ENCODE data around the gene EGF. TPM values are rescaled to one million over a fixed set of nuclear protein-coding genes. Genes with fewer than 3 reads are reported as not detected.

EGF gene
- total RNA-seq, 2 experiments from 2014 or later, result not detected

- CTCF ChIA-PET (ENCODE audit: unreplicated experiment), result no interaction called here
These were observed 32.4 kb downstream of the EGF start for GRCh38 chr4:109945056-109945455.

DNA sequence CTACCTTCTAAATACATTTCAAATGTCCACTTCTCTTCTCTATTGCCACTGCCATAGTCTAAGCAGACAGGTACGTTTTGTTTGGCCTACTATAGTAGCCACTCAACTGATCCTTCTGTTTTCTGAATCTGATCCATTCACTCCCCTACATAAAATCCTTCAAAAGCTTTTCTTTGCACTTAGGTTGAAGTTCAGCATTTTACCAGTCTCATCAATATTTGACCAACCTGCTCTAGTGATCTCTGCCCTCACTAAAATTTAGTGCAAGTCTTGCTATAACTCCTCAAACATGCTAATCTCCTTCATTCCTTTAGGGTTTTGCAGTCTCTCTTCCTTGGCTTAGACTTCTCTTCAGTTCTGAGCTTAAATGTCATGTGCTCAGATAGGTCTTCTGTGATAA is 33.4 kb downstream of the EGF start:
- H3K4me3 ChIP-seq (ENCODE audit: low read depth, low read length, poor library complexity, severe bottlenecking), result no peak overlapping the region
- H3K27ac ChIP-seq (ENCODE audit: low read depth, low read length, poor library complexity, severe bottlenecking), result no peak overlapping the region
- no peaks in the 10 kb centered on the region for H3K79me2 ChIP-seq (ENCODE audit: insufficient read depth, low read depth, low read length)
- intact Hi-C loops (cut with micrococcal nuclease; ENCODE audit: unreplicated experiment), result no loop called here
- no peak overlapping the region for H3K4me2 ChIP-seq (ENCODE audit: low read length)
- no peak for TF ChIP-seq EZH2phosphoT487 (IDR thresholded peaks at IDR 0.05; ENCODE audit: borderline replicate concordance, low read depth, low read length)
- H3K4me1 ChIP-seq (ENCODE audit: insufficient read depth, low read length, poor library complexity, severe bottlenecking), result no peaks in the 10 kb centered on the region
- no peaks in the 10 kb centered on the region for H4K20me1 ChIP-seq (ENCODE audit: insufficient read depth, low read length)
- no TSS peak for BruUV-seq (replicated peaks)
- no peaks in the 10 kb centered on the region for H3K9me2 ChIP-seq (ENCODE audit: insufficient read depth, low read length)
- H3K9me3 ChIP-seq (ENCODE audit: low read length), result no peaks in the 10 kb centered on the region
- no peak overlapping the region for H2AFZ ChIP-seq (ENCODE audit: low read length)
- no peak for DNase-seq (ENCODE audit: low spot score)
- POLR2A ChIA-PET, result interaction anchor here (0.6 kb wide), 1 partner anchor 17 kb away, joined by 3 read pairs; no protein-coding TSS in a partner anchor
- H3K36me3 ChIP-seq (ENCODE audit: insufficient read depth, low read length), result no peaks in the 10 kb centered on the region
- CTCF ChIA-PET (ENCODE audit: unreplicated experiment), result no interaction called here

More at GRCh38 chr4:109945056-109945455, 32.4 kb downstream of the EGF start:
- no peaks in the 10 kb centered on the region for H3K9me3 ChIP-seq (ENCODE audit: low read length)
- H3K4me2 ChIP-seq (ENCODE audit: low read length), result no peak overlapping the region
- no peak for TF ChIP-seq CTCF (conservative IDR thresholded peaks at IDR 0.05; ENCODE audit: low read length)
- no peak for TF ChIP-seq EZH2phosphoT487 (IDR thresholded peaks at IDR 0.05; ENCODE audit: borderline replicate concordance, low read depth, low read length)
- no peaks in the 10 kb centered on the region for H4K20me1 ChIP-seq (ENCODE audit: insufficient read depth, low read length)
- intact Hi-C loops (cut with micrococcal nuclease; ENCODE audit: unreplicated experiment), result no loop called here
- no peaks in the 10 kb centered on the region for H3K36me3 ChIP-seq (ENCODE audit: insufficient read depth, low read length)
- H2AFZ ChIP-seq (ENCODE audit: low read length), result no peak overlapping the region
- no TSS peak for BruUV-seq (replicated peaks)
- POLR2A ChIA-PET, result no interaction called here
- no peak overlapping the region for H3K4me3 ChIP-seq (ENCODE audit: low read depth, low read length, poor library complexity, severe bottlenecking)
- no peaks in the 10 kb centered on the region for H3K4me1 ChIP-seq (ENCODE audit: insufficient read depth, low read length, poor library complexity, severe bottlenecking)
- no peak for DNase-seq (ENCODE audit: low spot score)
- H3K9me2 ChIP-seq (ENCODE audit: insufficient read depth, low read length), result no peaks in the 10 kb centered on the region
- H3K27ac ChIP-seq (ENCODE audit: low read depth, low read length, poor library complexity, severe bottlenecking), result no peak overlapping the region
- H3K79me2 ChIP-seq (ENCODE audit: insufficient read depth, low read depth, low read length), result no peaks in the 10 kb centered on the region

GRCh38 chr4:109947457-109947856 is 34.8 kb downstream of the EGF start:
- POLR2A ChIA-PET, result interaction anchor here (1.5 kb wide), 1 partner anchor 25 kb away, joined by 4 read pairs; no protein-coding TSS in a partner anchor
- Histone ChIP-seq H2AFZ (ENCODE audit: low read length) (0 out of 2 replicates have a peak overlapping the region, but pooled peaks have one; percentile 29), H3K79me2 (ENCODE audit: insufficient read depth, low read depth, low read length) (no peaks in the 10 kb centered on the region), H3K9me2 (ENCODE audit: insufficient read depth, low read length) (no peaks in the 10 kb centered on the region), H3K36me3 (ENCODE audit: insufficient read depth, low read length) (no peaks in the 10 kb centered on the region), H3K27ac (ENCODE audit: low read depth, low read length, poor library complexity, severe bottlenecking) (no peak overlapping the region), H3K9me3 (ENCODE audit: low read length) (no peaks in the 10 kb centered on the region), H3K4me1 (ENCODE audit: insufficient read depth, low read length, poor library complexity, severe bottlenecking) (no peaks in the 10 kb centered on the region), H3K4me3 (ENCODE audit: low read depth, low read length, poor library complexity, severe bottlenecking) (no peak overlapping the region), H4K20me1 (ENCODE audit: insufficient read depth, low read length) (no peaks in the 10 kb centered on the region), H3K4me2 (ENCODE audit: low read length) (no peak overlapping the region)
- DNase-seq (ENCODE audit: low spot score), result no peak
- TF ChIP-seq EZH2phosphoT487 (IDR thresholded peaks at IDR 0.05; ENCODE audit: borderline replicate concordance, low read depth, low read length) (no peak), CTCF (conservative IDR thresholded peaks at IDR 0.05; ENCODE audit: low read length) (no peak)
- CTCF ChIA-PET (ENCODE audit: unreplicated experiment), result no interaction called here
- BruUV-seq (replicated peaks), result no TSS peak
- intact Hi-C loops (cut with micrococcal nuclease; ENCODE audit: unreplicated experiment), result no loop called here

All from OCI-LY7 (cell line).